IPS DF 6.9 (cell line): ENCODE measurements around the gene NUTM1.
A peak's percentile ranks its signal among the peaks of the same experiment; 100 is the strongest.

Experiments used
- DNase-seq: peaks from one replicate; pipeline ENCODE4 v3.0.0-alpha.2; 2013; ENCODE audit warnings: low read depth, low spot score
- H3K27ac ChIP-seq: one replicate; pipeline ENCODE4 v1.5.1; 2013; ENCODE audit warnings: low read length, control low read depth
- H3K27me3 ChIP-seq: 2 replicates; pipeline ENCODE4 v1.6.1; 2013; ENCODE audit warnings: mild to moderate bottlenecking, low read length; ENCODE audit not compliant: control insufficient read depth, insufficient read depth
- H3K36me3 ChIP-seq: 2 replicates; pipeline ENCODE4 v1.6.1; 2013; ENCODE audit warnings: low read length; ENCODE audit not compliant: control insufficient read depth, insufficient read depth
- H3K4me1 ChIP-seq: 2 replicates; pipeline ENCODE4 v1.6.1; 2013; ENCODE audit warnings: low read length; ENCODE audit not compliant: control insufficient read depth, insufficient read depth
- H3K4me3 ChIP-seq: 2 replicates; pipeline ENCODE4 v1.5.1; 2013; ENCODE audit warnings: mild to moderate bottlenecking, low read length
- H3K9me3 ChIP-seq: 2 replicates; pipeline ENCODE4 v1.6.1; 2013; ENCODE audit warnings: low read length, inconsistent platforms; ENCODE audit not compliant: control insufficient read depth, insufficient read depth
- WGBS: extraction: QIAGEN DNeasy Blood & Tissue Kit; methylation state at CpG from one replicate; pipeline ENCODE4 v1.1.7; 2013; ENCODE audit warnings: mixed read lengths, missing lambda C conversion rate; ENCODE audit not compliant: insufficient read length, insufficient coverage; 5-methylcytosine and 5-hydroxymethylcytosine counted together

Gene NUTM1

GRCh38 chr15:34327906-34328305 lies 15.2 kb upstream of the NUTM1 start:
- H3K27ac ChIP-seq, result no peak overlapping the region
- H3K27me3 ChIP-seq, result no peaks in the 10 kb centered on the region
- no peak overlapping the region for H3K4me3 ChIP-seq
- no peaks in the 10 kb centered on the region for H3K4me1 ChIP-seq
- H3K9me3 ChIP-seq, result no peaks in the 10 kb centered on the region
- WGBS, result no CpG with 5 or more reads among the region's 4 CpGs
- H3K36me3 ChIP-seq, result no peaks in the 10 kb centered on the region
- DNase-seq, result no peak

GRCh38 chr15:34329006-34329405 lies 14.1 kb upstream of the NUTM1 start:
- no peak for DNase-seq
- no peak overlapping the region for H3K4me3 ChIP-seq
- WGBS, result no CpG with 5 or more reads among the region's 2 CpGs

GRCh38 chr15:34330279-34330678 lies 12.8 kb upstream of the NUTM1 start:
- no peak overlapping the region for H3K4me3 ChIP-seq
- H3K4me1 ChIP-seq, result no peaks in the 10 kb centered on the region
- H3K27me3 ChIP-seq, result no peaks in the 10 kb centered on the region
- no peaks in the 10 kb centered on the region for H3K9me3 ChIP-seq
- no peak for DNase-seq
- no peak overlapping the region for H3K27ac ChIP-seq
- WGBS, result no CpG with 5 or more reads among the region's 5 CpGs
- no peaks in the 10 kb centered on the region for H3K36me3 ChIP-seq

More at GRCh38 chr15:34329006-34329405, 14.1 kb upstream of the NUTM1 start:
- Histone ChIP-seq H3K36me3 (no peaks in the 10 kb centered on the region), H3K4me1 (no peaks in the 10 kb centered on the region), H3K9me3 (no peaks in the 10 kb centered on the region), H3K27me3 (no peaks in the 10 kb centered on the region), H3K27ac (no peak overlapping the region)

- Histone ChIP-seq H3K4me3 (no peak overlapping the region), H3K4me1 (no peaks in the 10 kb centered on the region), H3K36me3 (no peaks in the 10 kb centered on the region), H3K9me3 (no peaks in the 10 kb centered on the region), H3K27ac (no peak overlapping the region), H3K27me3 (no peaks in the 10 kb centered on the region)
- 100% methylated on average over 1 of the region's 2 CpGs for WGBS
- no peak for DNase-seq
Measured at GRCh38 chr15:34331809-34332208, 11.3 kb upstream of the NUTM1 start.

DNA sequence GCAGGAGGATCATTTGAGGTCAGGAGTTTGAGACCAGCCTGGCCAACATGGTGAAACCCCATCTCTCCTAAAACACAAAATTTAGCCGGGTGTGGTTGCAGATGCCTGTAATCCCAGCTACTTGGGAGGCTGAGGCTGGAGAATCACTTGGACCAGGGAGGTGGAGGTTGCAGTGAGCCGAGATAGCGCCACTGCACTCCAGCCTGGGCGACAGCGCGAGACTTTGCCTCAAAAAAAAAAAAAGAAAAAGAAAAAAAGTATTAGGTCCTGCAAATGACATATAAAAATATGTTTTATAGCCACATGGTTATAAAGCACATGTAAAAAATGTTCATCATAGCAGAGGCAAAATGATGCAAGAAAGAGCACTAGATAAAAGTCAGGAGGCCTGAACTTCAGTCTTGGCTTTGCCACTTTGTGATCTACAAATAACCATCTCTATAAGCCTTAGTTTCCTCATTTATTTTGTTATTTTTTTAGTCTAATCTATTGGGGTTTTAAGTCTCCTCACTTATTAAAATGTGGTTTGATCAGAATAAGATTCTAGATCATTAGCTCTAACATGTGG lies 10.5 kb upstream of the NUTM1 start:
- WGBS, result no CpG with 5 or more reads among the region's 6 CpGs
- no peaks in the 10 kb centered on the region for H3K9me3 ChIP-seq
- no peak for DNase-seq
- H3K36me3 ChIP-seq, result no peaks in the 10 kb centered on the region
- H3K27ac ChIP-seq, result no peak overlapping the region
- H3K4me3 ChIP-seq, result no peak overlapping the region
- H3K4me1 ChIP-seq, result no peaks in the 10 kb centered on the region
- H3K27me3 ChIP-seq, result no peaks in the 10 kb centered on the region

GRCh38 chr15:34334672-34335071 lies 8.4 kb upstream of the NUTM1 start:
- DNase-seq, result no peak
- no peaks in the 10 kb centered on the region for H3K9me3 ChIP-seq
- no peaks in the 10 kb centered on the region for H3K27me3 ChIP-seq
- no peaks in the 10 kb centered on the region for H3K36me3 ChIP-seq
- H3K4me3 ChIP-seq, result no peak overlapping the region
- H3K27ac ChIP-seq, result no peak overlapping the region
- H3K4me1 ChIP-seq, result no peaks in the 10 kb centered on the region
- WGBS, result no CpG with 5 or more reads among the region's 4 CpGs

GRCh38 chr15:34335176-34336032 lies 7.7 kb upstream of the NUTM1 start:
- H3K27ac ChIP-seq, result no peak overlapping the region
- H3K36me3 ChIP-seq, result no peaks in the 10 kb centered on the region
- DNase-seq, result no peak
- no peak overlapping the region for H3K4me3 ChIP-seq
- H3K4me1 ChIP-seq, result no peaks in the 10 kb centered on the region
- H3K27me3 ChIP-seq, result no peaks in the 10 kb centered on the region
- H3K9me3 ChIP-seq, result no peaks in the 10 kb centered on the region
- no CpG with 5 or more reads among the region's 3 CpGs for WGBS

- Histone ChIP-seq H3K4me3 (no peak overlapping the region; the same call in 1 of the 2 replicates), H3K9me3 (no peaks in the 10 kb centered on the region), H3K27ac (no peak overlapping the region), H3K36me3 (no peaks in the 10 kb centered on the region), H3K27me3 (no peaks in the 10 kb centered on the region), H3K4me1 (no peaks in the 10 kb centered on the region)
- no CpG with 5 or more reads among the region's 16 CpGs for WGBS
- no peak for DNase-seq
Measured at GRCh38 chr15:34336231-34336990, 6.7 kb upstream of the NUTM1 start.

- no peak for DNase-seq
- no peak overlapping the region for H3K27ac ChIP-seq
- H3K9me3 ChIP-seq, result no peaks in the 10 kb centered on the region
- peak overlapping the region; percentile 96 for H3K4me3 ChIP-seq
- no peaks in the 10 kb centered on the region for H3K27me3 ChIP-seq
- WGBS, result no CpG with 5 or more reads among the region's 26 CpGs
- H3K4me1 ChIP-seq, result no peaks in the 10 kb centered on the region
- no peaks in the 10 kb centered on the region for H3K36me3 ChIP-seq
Measured at GRCh38 chr15:34336991-34337556, 6.0 kb upstream of the NUTM1 start.

GRCh38 chr15:34337557-34338306 lies 5.4 kb upstream of the NUTM1 start, which contains the start of gene SLC12A6:
SLC12A6 (minus strand) TSS chr15:34337781; CDS start chr15:34336680, 1,101 bp downstream.
- DNase-seq, result peak; percentile 67
- no CpG with 5 or more reads among the region's 78 CpGs for WGBS
- Histone ChIP-seq H3K27me3 (no peaks in the 10 kb centered on the region), H3K4me3 (peak within 1 kb of the TSS; percentile 96), H3K4me1 (no peaks in the 10 kb centered on the region), H3K27ac (no peak within 1 kb of the TSS), H3K9me3 (no peaks in the 10 kb centered on the region), H3K36me3 (no peaks in the 10 kb centered on the region)
